ENCODE data around the gene C16orf86. TPM values are rescaled to one million over a fixed set of nuclear protein-coding genes. Genes with fewer than 3 reads are reported as not detected.

The C16orf86 gene
- total and polyA plus RNA-seq, 2 of the 8 experiments (the other 6 are each of a cell fraction or from before 2014, with no cell fraction given): 1.4 to 2.3 TPM

GRCh38 chr16:67716097-67716496 lies 49.5 kb downstream of the C16orf86 start (continued):
- no peak for TF ChIP-seq MAX (IDR thresholded peaks at IDR 0.05)
- TF ChIP-seq CHD1 (IDR thresholded peaks at IDR 0.05; ENCODE audit: low read depth, low read length): no peak
- TF ChIP-seq SRF (IDR thresholded peaks at IDR 0.05; ENCODE audit: low read depth, low read length): no peak
- TF ChIP-seq EP300 (IDR thresholded peaks at IDR 0.05; ENCODE audit: borderline replicate concordance in 1 of 2, low read depth in 2 of 2, low read length in 2 of 2): no peak
- TF ChIP-seq BCL11A (IDR thresholded peaks at IDR 0.05; ENCODE audit: low read depth in 2 of 2, low read length in 2 of 2): no peak
- no peak for TF ChIP-seq SP4 (IDR thresholded peaks at IDR 0.05; ENCODE audit: low read length)
- no peak for TF ChIP-seq YY1 (IDR thresholded peaks at IDR 0.05; ENCODE audit: low read depth, low read length)

Other genes with a start within 250 kb of the C16orf86 start
- gene HSD11B2, start 235.7 kb upstream of the C16orf86 start, total RNA-seq (2021; fragmentation: NEBNext Ultra II Directional; extraction: Animal tissue kit (Norgen Biotek cat#: 25700)): 25.9 and 28.7 TPM in 2 replicates
- 32.9 and 41.9 TPM in 2 replicates for gene HSD11B2, start 235.7 kb upstream of the C16orf86 start, polyA plus RNA-seq (2011; rRNA removed)
- gene ATP6V0D1, start 185.7 kb upstream of the C16orf86 start, total RNA-seq (2021; fragmentation: NEBNext Ultra II Directional; extraction: Animal tissue kit (Norgen Biotek cat#: 25700)): 47.3 and 54.1 TPM in 2 replicates
- gene ATP6V0D1, start 185.7 kb upstream of the C16orf86 start, polyA plus RNA-seq (2011; rRNA removed): 129 and 134 TPM in 2 replicates
- gene AGRP, start 183.3 kb upstream of the C16orf86 start, total RNA-seq (2021; fragmentation: NEBNext Ultra II Directional; extraction: Animal tissue kit (Norgen Biotek cat#: 25700)): not detected in 2 replicates
- not detected in 2 replicates for gene AGRP, start 183.3 kb upstream of the C16orf86 start, polyA plus RNA-seq (2011; rRNA removed)
- gene RIPOR1, start 138.0 kb upstream of the C16orf86 start, total RNA-seq (2021; fragmentation: NEBNext Ultra II Directional; extraction: Animal tissue kit (Norgen Biotek cat#: 25700)): 8.0 and 10.1 TPM in 2 replicates
- 2.7 and 4.4 TPM in 2 replicates for gene RIPOR1, start 138.0 kb upstream of the C16orf86 start, polyA plus RNA-seq (2011; rRNA removed)
- 66.0 and 67.5 TPM in 2 replicates for gene CTCF, start 104.3 kb upstream of the C16orf86 start, total RNA-seq (2021; fragmentation: NEBNext Ultra II Directional; extraction: Animal tissue kit (Norgen Biotek cat#: 25700))
- gene CTCF, start 104.3 kb upstream of the C16orf86 start, polyA plus RNA-seq (2011; rRNA removed): 24.2 and 32.4 TPM in 2 replicates
- gene CARMIL2, start 21.7 kb upstream of the C16orf86 start, total RNA-seq (2021; fragmentation: NEBNext Ultra II Directional; extraction: Animal tissue kit (Norgen Biotek cat#: 25700)): 34.5 and 36.7 TPM in 2 replicates
- gene CARMIL2, start 21.7 kb upstream of the C16orf86 start, polyA plus RNA-seq (2011; rRNA removed): 15.7 and 29.8 TPM in 2 replicates
- gene ACD, start 6.6 kb upstream of the C16orf86 start, total RNA-seq (2021; fragmentation: NEBNext Ultra II Directional; extraction: Animal tissue kit (Norgen Biotek cat#: 25700)): 34.8 and 35.8 TPM in 2 replicates
- gene ACD, start 6.6 kb upstream of the C16orf86 start, polyA plus RNA-seq (2011; rRNA removed): 58.0 and 81.7 TPM in 2 replicates
- gene PARD6A, start 5.9 kb upstream of the C16orf86 start, total RNA-seq (2021; fragmentation: NEBNext Ultra II Directional; extraction: Animal tissue kit (Norgen Biotek cat#: 25700)): 14.4 and 15.1 TPM in 2 replicates
- 21.8 and 28.6 TPM in 2 replicates for gene PARD6A, start 5.9 kb upstream of the C16orf86 start, polyA plus RNA-seq (2011; rRNA removed)
- gene ENKD1, start 64 bp upstream of the C16orf86 start, total RNA-seq (2021; fragmentation: NEBNext Ultra II Directional; extraction: Animal tissue kit (Norgen Biotek cat#: 25700)): 9.6 and 12.9 TPM in 2 replicates
- 16.0 and 16.1 TPM in 2 replicates for gene ENKD1, start 64 bp upstream of the C16orf86 start, polyA plus RNA-seq (2011; rRNA removed)
- gene GFOD2, start 52.5 kb downstream of the C16orf86 start, total RNA-seq (2021; fragmentation: NEBNext Ultra II Directional; extraction: Animal tissue kit (Norgen Biotek cat#: 25700)): 33.2 and 35.4 TPM in 2 replicates
- gene GFOD2, start 52.5 kb downstream of the C16orf86 start, polyA plus RNA-seq (2011; rRNA removed): 21.4 and 24.5 TPM in 2 replicates
- gene RANBP10, start 139.7 kb downstream of the C16orf86 start, total RNA-seq (2021; fragmentation: NEBNext Ultra II Directional; extraction: Animal tissue kit (Norgen Biotek cat#: 25700)): 13.8 and 16.8 TPM in 2 replicates
- 14.2 and 16.3 TPM in 2 replicates for gene RANBP10, start 139.7 kb downstream of the C16orf86 start, polyA plus RNA-seq (2011; rRNA removed)
- gene TSNAXIP1, start 140.1 kb downstream of the C16orf86 start, total RNA-seq (2021; fragmentation: NEBNext Ultra II Directional; extraction: Animal tissue kit (Norgen Biotek cat#: 25700)): 0.37 and 1.3 TPM in 2 replicates
- gene TSNAXIP1, start 140.1 kb downstream of the C16orf86 start, polyA plus RNA-seq (2011; rRNA removed): 0.39 and 0.94 TPM in 2 replicates
- 54.8 and 56.4 TPM in 2 replicates for gene THAP11, start 175.5 kb downstream of the C16orf86 start, total RNA-seq (2021; fragmentation: NEBNext Ultra II Directional; extraction: Animal tissue kit (Norgen Biotek cat#: 25700))
- 50.8 and 61.7 TPM in 2 replicates for gene THAP11, start 175.5 kb downstream of the C16orf86 start, polyA plus RNA-seq (2011; rRNA removed)
- gene NUTF2, start 180.1 kb downstream of the C16orf86 start, total RNA-seq (2021; fragmentation: NEBNext Ultra II Directional; extraction: Animal tissue kit (Norgen Biotek cat#: 25700)): 219 and 229 TPM in 2 replicates
- gene NUTF2, start 180.1 kb downstream of the C16orf86 start, polyA plus RNA-seq (2011; rRNA removed): 377 and 382 TPM in 2 replicates
- 42.2 and 42.4 TPM in 2 replicates for gene CENPT, start 180.9 kb downstream of the C16orf86 start, total RNA-seq (2021; fragmentation: NEBNext Ultra II Directional; extraction: Animal tissue kit (Norgen Biotek cat#: 25700))
- gene CENPT, start 180.9 kb downstream of the C16orf86 start, polyA plus RNA-seq (2011; rRNA removed): 53.4 and 82.7 TPM in 2 replicates
- gene EDC4, start 206.2 kb downstream of the C16orf86 start, total RNA-seq (2021; fragmentation: NEBNext Ultra II Directional; extraction: Animal tissue kit (Norgen Biotek cat#: 25700)): 72.7 and 73.4 TPM in 2 replicates
- 58.5 and 84.4 TPM in 2 replicates for gene EDC4, start 206.2 kb downstream of the C16orf86 start, polyA plus RNA-seq (2011; rRNA removed)
- 4.1 and 4.9 TPM in 2 replicates for gene NRN1L, start 218.1 kb downstream of the C16orf86 start, total RNA-seq (2021; fragmentation: NEBNext Ultra II Directional; extraction: Animal tissue kit (Norgen Biotek cat#: 25700))
- gene NRN1L, start 218.1 kb downstream of the C16orf86 start, polyA plus RNA-seq (2011; rRNA removed): 35.2 and 49.3 TPM in 2 replicates
- gene PSKH1, start 226.4 kb downstream of the C16orf86 start, total RNA-seq (2021; fragmentation: NEBNext Ultra II Directional; extraction: Animal tissue kit (Norgen Biotek cat#: 25700)): 24.8 and 25.4 TPM in 2 replicates
- gene PSKH1, start 226.4 kb downstream of the C16orf86 start, polyA plus RNA-seq (2011; rRNA removed): 51.0 and 55.8 TPM in 2 replicates

Measured in H1 (cell line).